GM19438 (cell line): Measurements from ENCODE around the gene ATOSB.

Experiments
- ATAC-seq: cut with Tn5 transposase; IDR thresholded peaks from one replicate; pipeline ENCODE4 v1.9.1; 2021; ENCODE audit warnings: low read depth; ENCODE audit not compliant: unreplicated experiment

Gene ATOSB

DNA sequence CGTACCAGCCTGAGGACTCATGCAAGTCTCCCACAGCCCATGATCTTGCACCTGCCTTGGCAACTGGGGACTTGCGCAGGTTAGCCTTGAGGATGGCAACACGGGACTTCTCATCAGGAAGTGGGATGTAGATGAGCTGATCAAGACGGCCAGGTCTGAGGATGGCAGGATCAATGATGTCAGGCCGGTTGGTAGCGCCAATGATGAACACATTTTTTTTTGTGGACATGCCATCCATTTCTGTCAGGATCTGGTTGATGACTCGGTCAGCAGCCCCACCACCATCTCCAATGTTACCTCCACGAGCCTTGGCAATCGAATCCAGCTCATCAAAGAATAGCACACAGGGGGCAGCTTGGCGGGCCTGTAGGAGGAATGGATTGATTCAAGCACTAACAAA, 56.2 kb downstream of the ATOSB start:
- ATAC-seq = no peak

DNA sequence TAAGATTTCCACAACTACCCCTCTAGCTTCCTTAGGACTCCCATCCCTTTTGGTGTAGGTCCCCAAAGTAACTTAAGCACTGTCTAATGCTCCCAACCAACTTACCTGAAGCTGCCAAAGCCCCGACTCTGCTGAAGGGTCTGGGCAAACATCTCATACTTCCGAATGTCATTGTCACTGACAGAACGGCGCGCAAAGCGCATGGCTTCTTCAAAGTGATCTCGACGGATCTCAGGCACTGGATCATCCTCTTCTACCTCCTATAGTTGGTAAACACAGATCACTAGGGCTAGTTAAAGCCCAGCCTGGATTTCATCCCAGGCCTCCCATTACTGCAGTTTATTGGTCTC, 58.4 kb downstream of the ATOSB start:
- no peak for ATAC-seq

DNA sequence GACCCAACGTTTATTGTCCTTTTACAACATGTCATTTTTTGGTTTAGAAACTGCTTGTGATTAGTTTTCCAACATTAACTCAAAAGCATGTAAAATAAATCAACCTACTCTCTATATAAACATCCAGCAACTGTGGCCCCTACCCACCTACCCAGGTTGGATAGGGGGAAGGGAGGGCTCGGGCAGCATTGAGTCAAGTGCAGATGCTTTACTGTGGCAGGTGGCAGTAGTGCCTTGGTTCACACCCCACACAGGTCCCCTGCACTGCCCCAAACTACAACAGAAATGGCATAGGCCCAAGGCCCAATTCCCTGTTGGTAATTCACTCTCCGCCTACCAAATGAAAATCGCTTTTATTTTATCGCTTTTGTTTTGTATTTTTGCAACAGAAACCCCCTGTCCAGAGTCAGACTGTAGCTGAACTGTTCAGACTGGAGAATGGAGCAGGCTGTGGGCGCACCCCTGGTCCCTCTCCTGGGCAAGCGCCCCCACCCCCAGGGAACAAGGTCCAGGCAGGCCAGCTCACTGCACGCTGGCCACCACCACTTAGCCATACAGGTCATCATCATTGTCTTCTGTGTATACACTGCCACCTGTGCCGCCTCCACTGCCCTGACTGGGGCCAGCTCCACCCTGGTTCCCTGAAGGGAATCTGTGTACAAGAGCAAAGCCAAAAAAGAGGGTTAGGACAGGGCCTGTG, 58.9 kb downstream of the ATOSB start:
- no peak for ATAC-seq

DNA sequence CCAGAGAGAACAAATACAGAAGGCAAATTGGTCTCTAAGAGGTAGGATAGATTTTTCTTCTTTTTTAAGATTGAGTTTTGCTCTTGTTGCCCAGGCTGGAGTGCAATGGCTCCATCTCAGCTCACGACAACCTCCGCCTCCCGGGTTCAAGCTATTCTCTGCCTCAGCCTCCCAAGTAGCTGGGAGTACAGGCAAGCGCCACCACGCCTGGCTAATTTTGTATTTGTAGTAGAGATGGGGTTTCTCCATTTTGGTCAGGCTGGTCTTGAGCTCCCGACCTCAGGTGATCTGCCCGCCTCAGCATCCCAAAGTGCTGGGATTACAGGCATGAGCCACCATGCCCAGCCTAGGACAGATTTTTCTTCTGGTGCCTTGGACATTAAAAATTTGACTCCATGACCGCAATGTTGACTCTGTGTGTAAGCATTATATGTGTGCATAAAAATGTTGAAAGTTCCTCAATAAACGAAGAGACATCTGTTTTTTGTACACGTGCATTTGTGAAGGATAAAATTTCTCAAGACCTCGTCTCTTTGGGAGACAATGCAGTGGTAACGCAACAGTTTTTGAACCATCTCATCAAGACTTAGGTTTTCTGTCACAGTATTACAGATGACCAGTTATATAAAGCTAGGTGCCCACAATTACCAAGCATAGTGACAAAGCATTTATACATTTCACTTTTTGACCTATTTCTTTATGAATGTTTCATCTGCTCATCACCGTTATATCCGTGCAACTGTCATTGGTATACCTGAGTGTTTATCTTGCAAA, 60.6 kb downstream of the ATOSB start:
- ATAC-seq = no peak

DNA sequence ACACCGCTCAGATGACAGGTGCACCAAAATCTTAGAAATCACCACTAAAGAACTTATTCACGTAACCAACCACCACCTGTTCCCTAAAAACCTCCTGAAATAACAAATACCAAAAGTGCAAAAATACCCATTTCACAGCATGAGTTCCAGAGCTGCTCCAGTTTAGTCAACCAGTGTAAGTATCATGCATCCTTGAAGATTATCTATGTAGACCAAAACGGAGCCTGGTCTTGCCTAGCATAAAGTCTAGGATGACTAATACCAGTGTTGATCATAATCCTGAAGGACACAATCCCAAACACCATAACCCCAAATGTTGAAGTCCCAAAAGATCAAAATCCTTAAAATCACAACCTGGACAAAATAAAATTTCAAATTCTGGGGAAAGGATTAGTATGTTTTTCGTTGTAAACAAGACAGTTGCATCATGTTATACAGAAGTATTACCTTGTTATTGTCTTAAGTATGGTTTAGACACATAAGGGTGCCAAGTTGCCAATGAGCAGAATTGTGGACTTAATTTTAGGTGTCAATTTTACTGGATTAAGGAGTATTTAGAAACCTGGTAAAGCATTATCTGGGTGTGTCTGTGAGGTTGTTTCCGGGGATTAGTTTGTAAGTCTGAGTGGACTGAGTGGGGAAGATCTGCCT, 61.4 kb downstream of the ATOSB start:
- no peak for ATAC-seq
